Breast epithelium (tissue), 4 donors: ENCODE data around the gene CREB3L4. TPM values are rescaled to one million over a fixed set of nuclear protein-coding genes. Genes with fewer than 3 reads are reported as not detected.

Experiments
- DNase-seq, 2 donors: peaks; one replicate each; pipeline ENCODE4 v3.0.0-alpha.2; 2019; ENCODE audit warnings: low spot score in 2 of 2
- H3K27ac ChIP-seq, 2 donors: fragments of 200-600 bp; sonication (generic) in 1 of 2; one replicate each; pipeline ENCODE4 v1.5.1; 2016 to 2019; ENCODE audit warnings: mild to moderate bottlenecking in 1 of 2
- H3K27me3 ChIP-seq, 2 donors: fragments of 200-600 bp; sonication (generic) in 1 of 2; one replicate each; pipeline versions ENCODE4 v1.5.1 to v1.6.0; 2017 to 2019; ENCODE audit warnings: control low read depth in 1 of 2, mild to moderate bottlenecking in 1 of 2
- H3K36me3 ChIP-seq: fragments of 200-600 bp; one replicate; pipeline ENCODE4 v1.5.1; 2019
- H3K4me1 ChIP-seq, 2 donors: fragments of 200-600 bp; sonication (generic); one replicate each; pipeline ENCODE4 v1.5.1; 2016 to 2019; ENCODE audit warnings: control low read depth in 1 of 2
- H3K4me3 ChIP-seq, 3 donors: fragments of 200-600 bp; sonication (generic); 1 replicate in 2 of 3; 2 replicates in 1 of 3; pipeline ENCODE4 v1.5.1; 2016 to 2019; ENCODE audit warnings: mild to moderate bottlenecking in 3 of 3, moderate library complexity in 2 of 3
- H3K9me3 ChIP-seq, 2 donors: fragments of 200-600 bp; sonication (generic) in 1 of 2; one replicate each; pipeline ENCODE4 v1.5.1; 2016 to 2019; ENCODE audit warnings: control low read depth in 1 of 2
- CTCF ChIP-seq, 3 donors: fragments of 450-650 bp; IDR thresholded peaks; one replicate each; pipeline ENCODE4 v1.5.1; 2016 to 2017; ENCODE audit warnings: antibody characterized with exemption in 3 of 3, mild to moderate bottlenecking in 3 of 3, moderate library complexity in 3 of 3
- POLR2A ChIP-seq: fragments of 450-650 bp; IDR thresholded peaks from one replicate; pipeline ENCODE4 v1.6.1; 2016; ENCODE audit warnings: antibody characterized with exemption, mild to moderate bottlenecking, moderate library complexity
- POLR2AphosphoS5 ChIP-seq, 3 donors: sonication (generic); formaldehyde crosslinking; IDR thresholded peaks; one replicate each; pipeline ENCODE4 v1.6.1; 2017; ENCODE audit warnings: antibody characterized with exemption in 3 of 3
- intact Hi-C: fragments of 100-400 bp; cut with DNase I; formaldehyde crosslinking; loops from one replicate; pipeline ENCODE4 v1.15.1; 2023; ENCODE audit warnings: low total_unique reads
- total RNA-seq, 3 donors: library from RNA; depleted of rRNA; stranded (reverse); fragments of >200 nt; gene quantifications; one replicate each; pipeline ENCODE4 v1.1.0, GENCODE V29; 2016

CREB3L4 gene
- total RNA-seq = 10 to 100 TPM; 10.6 to 80.5 (median 65.2) TPM

- peak; percentile 91 to 93 for DNase-seq
- peaks cover 0 to 18% of the 10 kb centered on the region in 2 donors for H3K4me1 ChIP-seq
- peak within 1 kb of the TSS; percentile 83 to 88 for H3K27ac ChIP-seq
- peak within 1 kb of the TSS; percentile 58 to 72 (median 66) for H3K4me3 ChIP-seq
- intact Hi-C loops = no loop called here
- no peaks in the 10 kb centered on the region for H3K36me3 ChIP-seq
- H3K27me3 ChIP-seq = no peaks in the 10 kb centered on the region
- H3K9me3 ChIP-seq = no peaks in the 10 kb centered on the region
- TF ChIP-seq CTCF (IDR thresholded peaks at IDR 0.05) (peak in 2 of 3 donors; percentile 25 to 41), POLR2A (peak; percentile 77), POLR2AphosphoS5 (IDR thresholded peaks at IDR 0.05) (peak; percentile 65 to 90 (median 74))
Observed at GRCh38 chr1:153967107-153967999, at the start of gene CREB3L4. TSS of gene CREB3L4 (plus strand) at chr1:153967902. CDS start at chr1:153968526, 624 bp downstream.

- peak overlapping the region; percentile 24 to 49 for H3K27ac ChIP-seq
- H3K36me3 ChIP-seq = no peaks in the 10 kb centered on the region
- intact Hi-C loops = no loop called here
- TF ChIP-seq POLR2A (no peak), CTCF (IDR thresholded peaks at IDR 0.05) (no peak), POLR2AphosphoS5 (IDR thresholded peaks at IDR 0.05) (no peak)
- no peaks in the 10 kb centered on the region for H3K27me3 ChIP-seq
- peaks cover 0 to 22% of the 10 kb centered on the region in 2 donors for H3K4me1 ChIP-seq
- no peak for DNase-seq
- H3K4me3 ChIP-seq = peak overlapping the region in 1 of 3 donors; percentile 74
- H3K9me3 ChIP-seq = no peaks in the 10 kb centered on the region
Observed at GRCh38 chr1:153919876-153920852, 47.5 kb upstream of the CREB3L4 start.

- Histone ChIP-seq H3K9me3 (no peaks in the 10 kb centered on the region), H3K27ac (peak overlapping the region; percentile 81 to 93), H3K36me3 (no peaks in the 10 kb centered on the region), H3K4me3 (peak overlapping the region; percentile 66 to 91 (median 74)), H3K27me3 (no peaks in the 10 kb centered on the region), H3K4me1 (peaks cover 0 to 22% of the 10 kb centered on the region in 2 donors)
- no peak for DNase-seq
- TF ChIP-seq CTCF (IDR thresholded peaks at IDR 0.05) = no peak
- TF ChIP-seq POLR2A = no peak
- no peak for TF ChIP-seq POLR2AphosphoS5 (IDR thresholded peaks at IDR 0.05)
- intact Hi-C loops = no loop called here
Observed at GRCh38 chr1:153921080-153921802, 46.5 kb upstream of the CREB3L4 start.

- intact Hi-C loops = no loop called here
- H3K4me3 ChIP-seq = peak overlapping the region; percentile 66 to 91 (median 74)
- H3K4me1 ChIP-seq = peaks cover 0 to 22% of the 10 kb centered on the region in 2 donors
- peak overlapping the region; percentile 81 to 93 for H3K27ac ChIP-seq
- no peak for DNase-seq
- no peak for TF ChIP-seq POLR2AphosphoS5 (IDR thresholded peaks at IDR 0.05)
- TF ChIP-seq POLR2A = no peak
- no peak for TF ChIP-seq CTCF (IDR thresholded peaks at IDR 0.05)
- H3K9me3 ChIP-seq = no peaks in the 10 kb centered on the region
- H3K36me3 ChIP-seq = no peaks in the 10 kb centered on the region
- H3K27me3 ChIP-seq = no peaks in the 10 kb centered on the region
Observed at GRCh38 chr1:153921803-153922075, 46.0 kb upstream of the CREB3L4 start.
